HG03108 (cell line): ENCODE data around the gene DCAF12.
"Not testable (repeated sequence)": the region's sequence is repeated elsewhere in the genome, so short reads cannot be mapped to it uniquely, and the experiment has no call there.

Experiments
- ATAC-seq: cut with Tn5 transposase; IDR thresholded peaks from one replicate; pipeline ENCODE4 v1.9.1; 2021; ENCODE audit warnings: moderate library complexity; ENCODE audit not compliant: unreplicated experiment

The DCAF12 gene

GRCh38 chr9:34126207-34127034 is at the start of gene DCAF12:
Gene DCAF12 (minus strand): TSS chr9:34126698. CDS start chr9:34126431, 267 bp downstream.
- ATAC-seq: peak; percentile 80

GRCh38 chr9:34176089-34176488 is 49.6 kb upstream of the DCAF12 start:
- ATAC-seq: no peak

GRCh38 chr9:34171753-34172535 is 45.4 kb upstream of the DCAF12 start:
- ATAC-seq: no peak

GRCh38 chr9:34170237-34170991 is 43.9 kb upstream of the DCAF12 start:
- no peak for ATAC-seq

- ATAC-seq: no peak
Measured at GRCh38 chr9:34169125-34169524, 42.6 kb upstream of the DCAF12 start.

- ATAC-seq: no peak
Measured at GRCh38 chr9:34163434-34163833, 36.9 kb upstream of the DCAF12 start.

GRCh38 chr9:34158362-34158869 is 31.9 kb upstream of the DCAF12 start:
- ATAC-seq: no peak

- no peak for ATAC-seq
Measured at GRCh38 chr9:34157898-34158297, 31.4 kb upstream of the DCAF12 start.

- ATAC-seq: no peak
Measured at GRCh38 chr9:34157318-34157717, 30.8 kb upstream of the DCAF12 start.

- ATAC-seq: no peak
Measured at GRCh38 chr9:34154057-34154456, 27.6 kb upstream of the DCAF12 start.

GRCh38 chr9:34151398-34151797 is 24.9 kb upstream of the DCAF12 start:
- no peak for ATAC-seq

GRCh38 chr9:34145165-34145564 is 18.7 kb upstream of the DCAF12 start:
- ATAC-seq: no peak

- ATAC-seq: no peak
Measured at GRCh38 chr9:34143116-34143515, 16.6 kb upstream of the DCAF12 start.

GRCh38 chr9:34140853-34141252 is 14.4 kb upstream of the DCAF12 start:
- ATAC-seq: no peak

GRCh38 chr9:34139477-34140146 is 13.1 kb upstream of the DCAF12 start:
- ATAC-seq: no peak

- ATAC-seq: not testable (repeated sequence)
Measured at GRCh38 chr9:34138644-34139043, 12.1 kb upstream of the DCAF12 start.

- ATAC-seq: no peak
Measured at GRCh38 chr9:34134521-34134920, 8.0 kb upstream of the DCAF12 start.

GRCh38 chr9:34133436-34133949 is 7.0 kb upstream of the DCAF12 start:
- no peak for ATAC-seq

GRCh38 chr9:34131571-34131970 is 5.1 kb upstream of the DCAF12 start:
- ATAC-seq: no peak
